ENCODE results near the gene BTBD9.

BTBD9 gene

GRCh38 chr6:38552121-38552520 is 87.6 kb downstream of the BTBD9 start:
- DNase-seq, result no peak

GRCh38 chr6:38549795-38550194 is 89.9 kb downstream of the BTBD9 start:
- no peak for DNase-seq

- no peak for DNase-seq
Observed at GRCh38 chr6:38549180-38549579, 90.5 kb downstream of the BTBD9 start.

GRCh38 chr6:38543022-38543421 is 96.7 kb downstream of the BTBD9 start:
- DNase-seq, result no peak

GRCh38 chr6:38542031-38542430 is 97.7 kb downstream of the BTBD9 start:
- no peak for DNase-seq

GRCh38 chr6:38533064-38533463 is 106.7 kb downstream of the BTBD9 start:
- no peak for DNase-seq

- no peak for DNase-seq
Observed at GRCh38 chr6:38531134-38531533, 108.6 kb downstream of the BTBD9 start.

- DNase-seq, result no peak
Observed at GRCh38 chr6:38528196-38528965, 111.3 kb downstream of the BTBD9 start.

GRCh38 chr6:38527371-38527770 is 112.4 kb downstream of the BTBD9 start:
- no peak for DNase-seq

GRCh38 chr6:38525888-38526287 is 113.8 kb downstream of the BTBD9 start:
- DNase-seq, result no peak

- no peak for DNase-seq
Observed at GRCh38 chr6:38524436-38525145, 115.1 kb downstream of the BTBD9 start.

GRCh38 chr6:38522322-38522721 is 117.4 kb downstream of the BTBD9 start:
- no peak for DNase-seq

- no peak for DNase-seq
Observed at GRCh38 chr6:38518511-38519304, 121.0 kb downstream of the BTBD9 start.

- DNase-seq, result no peak
Observed at GRCh38 chr6:38517005-38517404, 122.7 kb downstream of the BTBD9 start.

GRCh38 chr6:38514399-38514798 is 125.3 kb downstream of the BTBD9 start:
- DNase-seq, result no peak

- DNase-seq, result no peak
Observed at GRCh38 chr6:38512211-38512610, 127.5 kb downstream of the BTBD9 start.

- DNase-seq, result no peak
Observed at GRCh38 chr6:38510205-38510604, 129.5 kb downstream of the BTBD9 start.

- DNase-seq, result no peak
Observed at GRCh38 chr6:38509713-38510112, 130.0 kb downstream of the BTBD9 start.

GRCh38 chr6:38508894-38509293 is 130.8 kb downstream of the BTBD9 start:
- DNase-seq, result no peak

GRCh38 chr6:38508286-38508685 is 131.4 kb downstream of the BTBD9 start:
- no peak for DNase-seq

GRCh38 chr6:38507173-38507572 is 132.6 kb downstream of the BTBD9 start:
- DNase-seq, result no peak

GRCh38 chr6:38505826-38506225 is 133.9 kb downstream of the BTBD9 start:
- DNase-seq, result no peak

GRCh38 chr6:38504996-38505395 is 134.7 kb downstream of the BTBD9 start:
- no peak for DNase-seq
